Right atrium auricular region (tissue), 2 donors: ENCODE measurements around the gene KLRF1. TPM values are rescaled to one million over a fixed set of nuclear protein-coding genes. Genes with fewer than 3 reads are reported as not detected.
"Not testable (repeated sequence)": the region's sequence is repeated elsewhere in the genome, so short reads cannot be mapped to it uniquely, and the experiment has no call there.

Experiments
- DNase-seq: peaks from one replicate; pipeline ENCODE4 v3.0.0-alpha.2; 2019; ENCODE audit warnings: low spot score
- H3K27ac ChIP-seq, 2 donors: fragments of 200-600 bp; sonication (generic); 1 replicate in 1 of 2; 2 replicates in 1 of 2; pipeline ENCODE4 v1.5.1; 2016 to 2019
- H3K27me3 ChIP-seq, 2 donors: fragments of 200-600 bp; sonication (generic); one replicate each; pipeline versions ENCODE4 v1.5.1 to v1.6.0; 2017 to 2019
- H3K36me3 ChIP-seq: fragments of 200-600 bp; sonication (generic); one replicate; pipeline ENCODE4 v1.5.1; 2016
- H3K4me1 ChIP-seq, 2 donors: fragments of 200-600 bp; sonication (generic); one replicate each; pipeline versions ENCODE4 v1.5.1 to v1.6.0; 2017 to 2019
- H3K4me3 ChIP-seq, 2 donors: fragments of 200-600 bp; sonication (generic); 1 replicate in 1 of 2; 2 replicates in 1 of 2; pipeline ENCODE4 v1.5.1; 2017 to 2019; ENCODE audit warnings: mild to moderate bottlenecking in 1 of 2, moderate library complexity in 1 of 2
- H3K9me3 ChIP-seq, 2 donors: fragments of 200-600 bp; sonication (generic); one replicate each; pipeline ENCODE4 v1.5.1; 2019
- CTCF ChIP-seq, 2 donors: fragments of 200-600 bp; sonication (generic); IDR thresholded peaks; one replicate each; pipeline ENCODE4 v1.5.1; 2019; ENCODE audit warnings: antibody characterized with exemption in 2 of 2
- total RNA-seq, 2 donors: library from RNA; depleted of rRNA; stranded (reverse); fragments of >200 nt; gene quantifications; one replicate each; pipeline ENCODE4 v1.1.0, GENCODE V29; 2016

Gene KLRF1
- total RNA-seq, 2 donors from 2014 or later: 0.47 TPM; not detected in 1

- no peaks in the 10 kb centered on the region for H3K27me3 ChIP-seq
- H3K27ac ChIP-seq: no peak overlapping the region
- no peaks in the 10 kb centered on the region for H3K4me1 ChIP-seq
- no peak for TF ChIP-seq CTCF (IDR thresholded peaks at IDR 0.05)
- no peaks in the 10 kb centered on the region for H3K36me3 ChIP-seq
- H3K4me3 ChIP-seq: no peak overlapping the region
- no peaks in the 10 kb centered on the region for H3K9me3 ChIP-seq
- no peak for DNase-seq
Observed at GRCh38 chr12:9872742-9873141, 45.5 kb downstream of the KLRF1 start.

GRCh38 chr12:9876120-9876519 lies 48.8 kb downstream of the KLRF1 start:
- H3K4me1 ChIP-seq, DNase-seq, H3K4me3 ChIP-seq, H3K27ac ChIP-seq, H3K9me3 ChIP-seq, H3K27me3 ChIP-seq, H3K36me3 ChIP-seq: not testable (repeated sequence)

GRCh38 chr12:9880532-9881078 lies 53.3 kb downstream of the KLRF1 start:
- DNase-seq: no peak
- H3K27me3 ChIP-seq: no peaks in the 10 kb centered on the region
- no peak overlapping the region for H3K27ac ChIP-seq
- H3K36me3 ChIP-seq: no peaks in the 10 kb centered on the region
- no peaks in the 10 kb centered on the region for H3K4me1 ChIP-seq
- no peaks in the 10 kb centered on the region for H3K9me3 ChIP-seq
- no peak overlapping the region for H3K4me3 ChIP-seq
- TF ChIP-seq CTCF (IDR thresholded peaks at IDR 0.05): no peak

- no peaks in the 10 kb centered on the region for H3K36me3 ChIP-seq
- no peak for TF ChIP-seq CTCF (IDR thresholded peaks at IDR 0.05)
- no peaks in the 10 kb centered on the region for H3K4me1 ChIP-seq
- no peak within 1 kb of the TSS for H3K27ac ChIP-seq
- no peaks in the 10 kb centered on the region for H3K9me3 ChIP-seq
- no peak for DNase-seq
- no peaks in the 10 kb centered on the region for H3K27me3 ChIP-seq
- no peak within 1 kb of the TSS for H3K4me3 ChIP-seq
Observed at GRCh38 chr12:9881246-9881645, 54.0 kb downstream of the KLRF1 start, which contains the start of gene KLRF2. KLRF2 (plus strand) TSS chr12:9881489; CDS start chr12:9881596, 107 bp downstream.

- Histone ChIP-seq H3K27ac (no peak overlapping the region), H3K4me1 (no peaks in the 10 kb centered on the region), H3K27me3 (no peaks in the 10 kb centered on the region), H3K4me3 (no peak overlapping the region), H3K9me3 (no peaks in the 10 kb centered on the region), H3K36me3 (no peaks in the 10 kb centered on the region)
- no peak for DNase-seq
- TF ChIP-seq CTCF (IDR thresholded peaks at IDR 0.05): no peak
Observed at GRCh38 chr12:9881988-9882387, 54.7 kb downstream of the KLRF1 start.

- no peaks in the 10 kb centered on the region for H3K36me3 ChIP-seq
- TF ChIP-seq CTCF (IDR thresholded peaks at IDR 0.05): no peak
- H3K9me3 ChIP-seq: no peaks in the 10 kb centered on the region
- no peaks in the 10 kb centered on the region for H3K4me1 ChIP-seq
- no peaks in the 10 kb centered on the region for H3K27me3 ChIP-seq
- no peak overlapping the region for H3K27ac ChIP-seq
- H3K4me3 ChIP-seq: no peak overlapping the region
- no peak for DNase-seq
Observed at GRCh38 chr12:9883175-9883574, 55.9 kb downstream of the KLRF1 start.
